ENCODE data around the gene VAV3.

Gene VAV3

GRCh38 chr1:107972391-107973180 lies 7.6 kb upstream of the VAV3 start:
- DNase-seq, result no peak

- DNase-seq, result no peak
These were observed 1.6 kb upstream of the VAV3 start for GRCh38 chr1:107966550-107966949.

DNA sequence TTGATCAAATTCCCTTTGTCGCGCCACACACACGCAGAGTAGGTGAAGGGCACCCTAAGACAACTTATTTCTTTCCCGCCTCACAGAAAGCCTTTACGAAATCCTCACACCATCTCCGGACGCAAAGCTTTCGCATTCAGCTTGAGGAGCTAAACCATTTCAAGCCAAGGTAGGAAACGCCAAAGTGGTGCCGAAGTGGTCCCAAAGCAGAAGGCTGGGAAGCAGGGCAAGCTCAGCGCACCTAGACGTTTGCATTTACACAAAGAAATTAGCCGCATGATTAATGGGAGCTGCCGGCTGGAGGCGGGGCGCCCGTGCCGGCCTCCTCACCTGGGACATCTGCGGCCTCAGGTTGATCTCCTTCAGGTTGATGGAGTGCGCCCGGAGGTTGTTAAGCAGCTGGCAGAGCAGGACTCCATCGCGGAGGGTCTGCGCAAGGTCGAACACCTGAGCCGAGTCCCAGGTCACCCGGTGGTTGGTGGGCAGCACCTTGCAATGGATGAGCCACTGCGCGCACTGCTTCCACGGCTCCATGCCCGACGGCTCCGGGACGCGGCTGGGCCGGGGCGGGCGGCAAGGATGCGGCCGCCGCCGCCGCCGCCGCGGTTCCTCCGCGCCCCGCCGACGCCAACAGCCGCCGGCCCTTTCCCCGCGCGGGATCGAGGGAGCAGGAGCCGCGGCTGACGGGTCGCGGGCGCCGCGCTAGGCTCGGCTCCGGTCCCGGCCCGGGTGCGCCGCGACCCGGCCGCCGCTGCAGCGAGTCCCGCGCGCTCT lies 457 bp downstream of the VAV3 start:
- no peak for DNase-seq

DNA sequence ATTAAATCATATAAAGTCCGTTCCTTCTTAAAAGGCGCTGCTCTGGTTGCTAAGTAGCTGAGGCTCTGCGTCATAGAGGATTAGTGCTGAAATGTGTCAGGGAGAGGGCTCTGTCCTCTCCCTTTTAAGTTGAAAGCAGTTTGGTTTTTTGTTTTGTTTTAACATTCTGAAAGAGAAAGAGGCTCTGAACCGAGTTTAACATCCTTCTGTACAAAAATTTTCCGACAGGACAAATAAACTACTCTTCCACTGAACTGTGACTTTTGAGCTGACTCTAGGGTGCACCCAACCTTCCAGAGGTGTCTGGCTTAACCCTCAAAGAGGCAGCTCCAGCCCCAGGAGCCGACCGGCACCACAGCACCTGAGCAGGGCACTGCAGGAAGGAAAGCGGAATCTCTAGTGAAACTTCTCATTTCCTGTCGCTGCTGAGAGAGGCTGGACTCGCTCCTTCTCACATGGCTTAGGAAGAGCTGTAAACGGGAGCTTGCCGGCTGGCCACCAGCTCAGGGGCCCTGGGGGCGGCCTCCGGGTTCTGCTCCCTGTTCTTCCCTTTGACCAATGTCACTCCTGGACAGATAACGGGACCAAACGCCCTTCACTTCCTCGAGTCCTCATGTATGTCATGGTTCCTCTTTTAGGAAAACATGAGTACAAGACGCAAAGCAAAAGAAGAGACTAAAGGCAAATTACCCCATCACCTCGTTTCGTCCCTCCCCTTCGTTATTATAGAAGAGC lies 1.2 kb downstream of the VAV3 start:
- DNase-seq, result peak; percentile 69 to 81 (median 71)

DNA sequence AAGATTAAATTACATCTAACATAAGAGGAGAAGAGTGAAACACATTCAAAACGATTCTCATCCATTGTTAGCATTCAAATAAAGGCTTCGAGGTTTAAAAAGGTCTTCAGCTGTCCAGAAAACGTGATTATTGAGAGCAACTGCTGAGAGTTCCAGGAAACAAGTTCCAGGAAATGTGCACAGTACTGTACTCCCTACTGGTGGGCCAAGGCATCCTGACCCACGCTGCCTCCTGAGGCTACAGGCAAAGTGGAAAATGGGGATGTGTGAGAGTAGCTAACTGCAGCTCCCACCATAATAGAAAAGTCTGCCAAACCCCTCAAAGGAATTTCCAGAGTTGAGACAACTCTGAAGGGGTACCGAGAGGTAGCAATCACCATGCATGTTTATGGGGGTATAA lies 2.0 kb downstream of the VAV3 start:
- DNase-seq, result peak in 1 of 3 donors; percentile 36

DNA sequence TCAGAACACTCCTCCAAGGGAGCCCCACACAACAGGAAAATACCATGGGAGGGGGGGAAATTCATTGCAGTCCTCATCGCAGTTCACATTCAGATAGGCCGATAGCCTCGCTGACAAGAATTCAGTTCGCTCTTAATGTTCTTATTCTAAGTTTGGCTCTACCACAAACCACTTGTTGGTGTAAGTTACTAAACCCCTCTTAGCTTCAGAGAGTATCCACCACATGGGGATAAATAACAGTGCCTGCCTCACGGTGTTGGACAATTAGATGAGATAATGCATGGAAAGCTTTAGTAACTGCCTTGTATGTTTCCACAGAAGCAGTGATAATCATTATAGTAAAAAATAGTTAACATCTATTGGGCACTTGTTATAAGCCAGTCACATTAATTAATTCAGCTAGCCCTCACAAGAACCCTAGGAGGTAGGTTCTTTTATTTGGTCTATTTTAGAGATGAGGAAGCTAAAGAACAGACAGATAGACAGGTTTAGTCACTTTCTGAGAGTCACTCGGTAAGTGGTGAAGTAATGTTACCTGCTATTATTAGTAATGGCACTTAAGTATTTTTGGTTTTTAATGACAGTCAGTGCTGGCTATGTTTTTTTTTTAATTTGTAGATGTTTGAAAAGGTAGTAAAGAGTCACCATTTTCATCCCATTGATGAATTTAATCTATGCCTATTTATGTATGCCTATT lies 10.1 kb downstream of the VAV3 start:
- DNase-seq, result no peak

DNA sequence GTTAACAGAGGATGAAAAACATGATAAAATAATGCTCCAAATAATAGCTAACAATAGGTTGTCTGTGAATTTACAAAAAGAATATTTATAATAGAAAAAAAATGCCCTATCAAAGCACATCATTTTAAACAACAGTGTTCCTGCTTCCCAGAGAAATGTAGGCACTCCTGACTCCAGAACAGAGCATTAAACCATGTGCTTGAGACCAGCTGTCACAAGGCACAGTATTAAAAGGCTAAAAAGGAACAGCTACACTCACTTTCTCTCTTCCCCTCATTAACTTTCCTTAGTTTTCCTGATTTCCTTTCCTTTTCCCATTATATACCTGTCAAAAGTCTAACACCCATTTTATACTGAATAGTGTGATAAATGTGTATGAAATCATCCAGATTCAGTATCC lies 10.9 kb downstream of the VAV3 start:
- DNase-seq, result no peak

- DNase-seq, result no peak
These were observed 11.4 kb downstream of the VAV3 start for GRCh38 chr1:107953556-107953955.

DNA sequence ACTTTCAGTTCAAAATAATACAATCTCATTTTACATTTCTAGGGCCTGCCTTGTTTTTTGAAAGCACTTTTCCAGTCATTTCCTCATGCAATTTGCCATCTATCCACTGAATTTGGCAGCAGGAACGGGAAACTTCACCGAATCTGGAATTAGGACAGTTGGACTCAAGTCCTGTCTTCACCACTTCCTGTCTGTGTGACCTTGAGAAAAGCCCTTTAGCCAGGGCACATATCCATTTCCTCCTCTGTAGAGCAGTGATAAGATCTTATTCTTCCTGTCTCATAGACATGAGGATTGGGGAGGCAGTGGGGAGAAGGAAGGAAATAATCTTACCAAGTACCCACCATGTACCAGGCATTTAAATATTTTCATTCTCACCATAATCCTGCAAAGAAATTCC lies 12.0 kb downstream of the VAV3 start:
- DNase-seq, result peak in 2 of 3 donors; percentile 33 to 37

DNA sequence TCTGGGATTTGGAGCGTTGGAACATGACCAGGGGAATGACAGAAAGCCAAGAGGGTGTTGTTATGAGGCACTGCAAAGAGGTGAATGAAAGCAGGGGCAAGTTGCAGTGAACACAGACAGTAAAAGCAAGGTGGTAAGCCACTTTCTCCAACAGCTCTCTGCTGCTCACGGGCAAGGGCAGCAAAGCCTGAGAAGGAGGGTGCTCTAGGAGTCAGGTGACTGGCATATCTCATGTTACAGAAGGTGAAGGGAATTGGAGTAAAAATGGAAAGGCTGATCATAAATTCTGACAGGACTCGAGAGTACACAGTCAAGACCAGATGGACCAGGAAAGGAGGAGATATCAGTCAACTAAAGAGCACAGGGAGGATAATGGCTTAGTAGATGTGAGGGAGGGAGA lies 14.5 kb downstream of the VAV3 start:
- DNase-seq, result no peak

- DNase-seq, result no peak
These were observed 15.3 kb downstream of the VAV3 start for GRCh38 chr1:107949467-107950253.

- no peak for DNase-seq
These were observed 18.2 kb downstream of the VAV3 start for GRCh38 chr1:107946794-107947193.

- DNase-seq, result no peak
These were observed 21.3 kb downstream of the VAV3 start for GRCh38 chr1:107943694-107944093.

- DNase-seq, result peak in 1 of 3 donors; percentile 33
These were observed 22.2 kb downstream of the VAV3 start for GRCh38 chr1:107942814-107943213.

DNA sequence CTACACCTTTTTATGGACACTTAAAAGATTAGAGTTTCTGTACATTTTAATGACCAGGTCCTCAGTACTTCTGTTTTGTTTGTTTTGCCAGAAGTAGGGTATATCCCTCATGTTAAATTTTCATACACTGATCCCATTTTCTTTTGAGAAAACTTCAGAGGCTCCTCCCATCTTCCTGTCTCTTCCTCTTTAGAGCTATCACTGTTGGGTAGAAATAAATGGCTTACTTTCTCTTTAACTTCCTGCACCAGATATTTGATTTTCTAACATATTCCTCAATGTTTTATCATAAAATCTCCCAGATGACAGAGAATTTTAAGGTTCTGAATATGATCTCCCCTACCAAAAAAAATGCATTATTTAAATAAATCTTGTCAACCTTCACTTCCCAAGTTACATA lies 23.4 kb downstream of the VAV3 start:
- peak in 1 of 3 donors; percentile 52 for DNase-seq

- peak; percentile 85 to 97 (median 96) for DNase-seq
These were observed 23.9 kb downstream of the VAV3 start for GRCh38 chr1:107941123-107941522.

DNA sequence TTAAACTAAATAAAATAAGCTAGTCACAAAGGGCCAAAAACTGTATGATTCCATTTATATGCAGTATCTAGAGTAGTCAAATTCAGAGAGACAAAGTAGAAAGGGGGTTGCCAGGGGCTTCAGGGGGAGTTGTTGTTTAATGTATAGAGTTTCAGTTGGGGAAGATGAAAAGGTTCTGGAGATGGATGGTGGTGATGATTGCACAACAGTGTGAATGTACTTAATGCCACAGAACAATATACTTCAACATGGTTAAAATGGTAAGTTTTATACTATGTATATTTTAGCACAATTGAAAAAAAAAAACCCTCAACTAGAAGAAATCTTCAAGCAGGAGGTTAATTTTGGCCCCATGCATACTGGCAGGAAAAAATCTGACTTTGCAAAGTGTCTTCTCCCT lies 24.3 kb downstream of the VAV3 start:
- DNase-seq, result no peak

DNA sequence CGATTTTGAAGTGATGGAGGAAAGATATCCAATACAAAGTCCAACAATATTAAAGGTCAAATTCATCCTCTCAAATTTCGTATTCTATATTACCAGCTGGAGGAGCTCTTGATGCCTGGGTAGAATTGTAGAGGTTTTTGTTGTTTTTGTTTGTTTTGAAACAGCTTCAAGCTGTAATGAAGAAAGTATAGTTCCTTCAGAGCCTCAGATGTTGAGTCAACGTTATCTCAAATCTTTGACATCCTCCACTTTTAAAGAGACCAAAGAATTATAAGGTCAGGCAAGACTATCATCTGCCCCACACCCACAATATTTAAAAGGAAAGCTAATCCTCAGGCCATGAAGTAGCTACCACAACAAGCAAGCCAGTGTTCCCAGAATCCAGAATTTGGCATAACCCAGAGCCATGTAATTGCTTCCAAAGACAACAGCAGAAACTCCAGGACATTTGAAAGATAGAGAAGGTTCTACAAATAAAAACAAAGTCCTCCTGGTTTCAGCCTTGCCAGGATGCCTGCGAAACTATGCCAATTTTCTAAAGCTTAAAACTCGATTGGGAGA lies 24.9 kb downstream of the VAV3 start:
- no peak for DNase-seq

DNA sequence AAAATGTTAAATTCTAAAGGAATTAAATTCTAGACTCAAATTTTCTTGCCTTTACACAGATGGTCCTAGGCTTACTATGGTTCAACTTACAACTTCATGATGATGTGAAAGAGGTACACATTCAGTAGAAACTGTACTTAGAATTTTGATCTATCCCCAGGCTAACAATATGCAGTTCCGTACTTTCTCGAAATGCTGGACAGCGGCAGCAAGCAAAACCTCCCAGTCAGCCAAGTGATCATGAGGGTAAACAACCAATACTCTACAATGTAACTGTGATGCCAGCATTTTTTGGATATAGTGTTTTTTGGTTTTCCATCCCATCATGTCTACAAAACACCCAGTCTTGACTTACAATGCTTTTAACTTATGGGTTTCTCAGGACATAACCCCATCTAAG lies 25.7 kb downstream of the VAV3 start:
- DNase-seq, result no peak

- peak; percentile 82 to 93 (median 92) for DNase-seq
These were observed 28.2 kb downstream of the VAV3 start for GRCh38 chr1:107936498-107937481.

Measured in suppressor macrophage treated with lipopolysaccharide for 1 hour (primary cell).